Gastroesophageal sphincter (tissue), 4 donors: Measurements from ENCODE around the gene ISG20L2. TPM values are rescaled to one million over a fixed set of nuclear protein-coding genes. Genes with fewer than 3 reads are reported as not detected.
A peak's percentile ranks its signal among the peaks of the same experiment; 100 is the strongest.

Source experiments
- ATAC-seq: fragments of 150-250 bp; one replicate; pipeline ENCODE4 v1.9.1; 2016; ENCODE audit warnings: mild to moderate bottlenecking, moderate library complexity
- H3K27ac ChIP-seq, 4 donors: fragments of 200-600 bp; sonication (generic) in 3 of 4; 1 replicate in 3 of 4; 2 replicates in 1 of 4; pipeline ENCODE4 v1.5.1; 2016 to 2019
- H3K27me3 ChIP-seq: fragments of 200-600 bp; sonication (generic); one replicate; pipeline ENCODE4 v1.5.1; 2019
- H3K36me3 ChIP-seq, 2 donors: fragments of 200-600 bp; sonication (generic); one replicate each; pipeline ENCODE4 v1.5.1; 2019; ENCODE audit warnings: control low read depth in 1 of 2
- H3K4me1 ChIP-seq, 3 donors: fragments of 200-600 bp; sonication (generic); 1 replicate in 2 of 3; 2 replicates in 1 of 3; pipeline ENCODE4 v1.5.1; 2016 to 2019; ENCODE audit warnings: control low read depth in 2 of 3
- H3K4me3 ChIP-seq, 2 donors: fragments of 200-600 bp; sonication (generic); one replicate each; pipeline ENCODE4 v1.5.1; 2019; ENCODE audit warnings: mild to moderate bottlenecking in 1 of 2, moderate library complexity in 1 of 2
- H3K9me3 ChIP-seq, 3 donors: fragments of 200-600 bp; sonication (generic); one replicate each; pipeline ENCODE4 v1.5.1; 2017 to 2019; ENCODE audit warnings: control low read depth in 2 of 3
- CTCF ChIP-seq, 4 experiments: fragments of 200-600 bp in 2 of 4; fragments of 450-650 bp in 2 of 4; sonication (generic) in 1 of 4; IDR thresholded peaks; one replicate each; pipeline ENCODE4 v1.5.1; 2017 to 2019; ENCODE audit warnings: antibody characterized with exemption in 4 of 4, mild to moderate bottlenecking in 2 of 4, moderate library complexity in 2 of 4
- EP300 ChIP-seq: sonication (generic); formaldehyde crosslinking; IDR thresholded peaks from one replicate; pipeline ENCODE4 v1.6.1; 2017; ENCODE audit warnings: antibody characterized with exemption, mild to moderate bottlenecking
- POLR2A ChIP-seq, 2 donors: fragments of 450-650 bp; IDR thresholded peaks; one replicate each; pipeline ENCODE4 v1.6.1; 2017; ENCODE audit warnings: antibody characterized with exemption in 2 of 2, mild to moderate bottlenecking in 2 of 2, moderate library complexity in 1 of 2
- POLR2AphosphoS5 ChIP-seq: sonication (generic); formaldehyde crosslinking; IDR thresholded peaks from one replicate; pipeline ENCODE4 v1.6.1; 2017; ENCODE audit warnings: antibody characterized with exemption
- WGBS, 2 donors: methylation state at CpG; one replicate each; pipeline ENCODE4 v1.1.5; 2018; ENCODE audit warnings: low coverage in 1 of 2; 5-methylcytosine and 5-hydroxymethylcytosine counted together
- total RNA-seq, 4 donors: library from RNA; depleted of rRNA; stranded (reverse); fragments of >200 nt; gene quantifications; one replicate each; pipeline ENCODE4 v1.1.0, GENCODE V29; 2016

The ISG20L2 gene
- total RNA-seq, 4 donors from 2014 or later, result 14.5 to 18.4 (median 17.0) TPM

- TF ChIP-seq CTCF (IDR thresholded peaks at IDR 0.05), result peak in 1 of 4 experiments; percentile 19
- TF ChIP-seq POLR2AphosphoS5, result no peak
- Histone ChIP-seq H3K4me1 (peaks cover 0 to 53% (median 13%) of the 10 kb centered on the region in 3 donors), H3K4me3 (peak within 1 kb of the TSS; percentile 32 to 57), H3K27ac (peak within 1 kb of the TSS; percentile 11 to 85 (median 81)), H3K36me3 (peaks cover 0 to 19% of the 10 kb centered on the region in 2 donors), H3K9me3 (no peaks in the 10 kb centered on the region), H3K27me3 (peaks cover 68% of the 10 kb centered on the region)
- 0% methylated on average over 1 to 8 of the region's 70 CpGs for WGBS, 2 donors
- ATAC-seq, result peak; percentile 81
These were observed 51.5 kb downstream of the ISG20L2 start, which contains the start of gene NES for GRCh38 chr1:156676820-156677615. NES (minus strand) TSS chr1:156677407; CDS start chr1:156677264, 143 bp downstream.

- Histone ChIP-seq H3K4me1 (peaks cover 0 to 53% (median 13%) of the 10 kb centered on the region in 3 donors), H3K27ac (peak overlapping the region; percentile 11 to 85 (median 81)), H3K27me3 (peaks cover 60% of the 10 kb centered on the region), H3K4me3 (peak overlapping the region; percentile 32 to 57), H3K9me3 (no peaks in the 10 kb centered on the region), H3K36me3 (peaks cover 0 to 21% of the 10 kb centered on the region in 2 donors)
- no peak for ATAC-seq
- TF ChIP-seq CTCF (IDR thresholded peaks at IDR 0.05), result no peak
- TF ChIP-seq POLR2A (IDR thresholded peaks at IDR 0.05), result no peak
- 40% methylated on average over 1 of the region's 49 CpGs; no CpG with 5 or more reads in 1 of the 2 donors for WGBS, 2 donors
These were observed 52.3 kb downstream of the ISG20L2 start for GRCh38 chr1:156676114-156676819.

GRCh38 chr1:156675210-156676113 lies 53.1 kb downstream of the ISG20L2 start:
- Histone ChIP-seq H3K9me3 (no peaks in the 10 kb centered on the region), H3K36me3 (peaks cover 0 to 21% of the 10 kb centered on the region in 2 donors), H3K4me1 (peaks cover 0 to 61% (median 16%) of the 10 kb centered on the region in 3 donors), H3K4me3 (peak overlapping the region in 1 of 2 donors; percentile 57), H3K27ac (peak overlapping the region in 3 of 4 donors; percentile 79 to 85 (median 83)), H3K27me3 (peaks cover 53% of the 10 kb centered on the region)
- WGBS, 2 donors, result 23 to 47% methylated on average over 3 to 6 of the region's 18 CpGs
- no peak for ATAC-seq
- TF ChIP-seq CTCF (IDR thresholded peaks at IDR 0.05) (no peak), POLR2AphosphoS5 (no peak), POLR2A (IDR thresholded peaks at IDR 0.05) (no peak), EP300 (no peak)

- TF ChIP-seq POLR2A (IDR thresholded peaks at IDR 0.05) (no peak), EP300 (no peak), POLR2AphosphoS5 (no peak), CTCF (IDR thresholded peaks at IDR 0.05) (no peak)
- Histone ChIP-seq H3K27me3 (peaks cover 34% of the 10 kb centered on the region), H3K27ac (peak overlapping the region in 3 of 4 donors; percentile 33 to 85 (median 83)), H3K4me3 (no peak overlapping the region), H3K4me1 (peaks cover 0 to 80% (median 29%) of the 10 kb centered on the region in 3 donors), H3K9me3 (no peaks in the 10 kb centered on the region), H3K36me3 (peaks cover 0 to 21% of the 10 kb centered on the region in 2 donors)
- 8% methylated on average over 2 of the region's 8 CpGs; no CpG with 5 or more reads in 1 of the 2 donors for WGBS, 2 donors
- no peak for ATAC-seq
These were observed 55.0 kb downstream of the ISG20L2 start for GRCh38 chr1:156673387-156674121.
